A549 (cell line): ENCODE results near the gene PGBD5. TPM values are rescaled to one million over a fixed set of nuclear protein-coding genes. Genes with fewer than 3 reads are reported as not detected.
A peak's percentile ranks its signal among the peaks of the same experiment; 100 is the strongest.

Experiments
- ATAC-seq, 2 experiments: fragments of 200-7000 bp in 1 of 2; fragments of >200 bp in 1 of 2; cut with Nextera tagmentation in 1 of 2; cut with Tn5 transposase in 1 of 2; 3 replicates each; pipeline versions ENCODE4 v1.8.0 to v1.9.1; 2018 to 2020; ENCODE audit warnings: mild to moderate bottlenecking in 1 of 2, moderate library complexity in 1 of 2
- CTCF ChIA-PET: fragments of 300-600 bp; sonication (Branson Sonifier 250); formaldehyde crosslinking; extraction: SDS; loops from one replicate; lab custom pipeline; 2021; ENCODE audit warnings: antibody characterized with exemption, inconsistent platforms; lab: Yijun Ruan, JAX
- POLR2A ChIA-PET: fragments of 350-600 bp; formaldehyde crosslinking; extraction: SDS; loops from one replicate; lab custom pipeline; 2021; ENCODE audit warnings: antibody characterized with exemption, inconsistent platforms; lab: Yijun Ruan, JAX
- DNase-seq, 2 experiments: peaks; one replicate each; pipeline versions ENCODE4 v3.0.0 to v3.0.0-alpha.2; 2011 to 2016; ENCODE audit warnings: low read depth in 1 of 2, low spot score in 1 of 2
- FAIRE-seq: peaks from 2 replicates; lab custom pipeline; 2011; peaks lifted over from hg19 to GRCh38; lab: Jason Lieb, UNC
- H3K27ac ChIP-seq, 2 experiments: fragments of >200 bp; sonication (Bioruptor Twin); formaldehyde crosslinking; 3 replicates each; pipeline ENCODE4 v1.5.1; 2016 to 2017
- H3K4me1 ChIP-seq: fragments of >200 bp; sonication (Bioruptor Twin); formaldehyde crosslinking; 3 replicates; pipeline ENCODE4 v1.6.1; 2016
- H3K4me2 ChIP-seq: fragments of >200 bp; sonication (Bioruptor Twin); formaldehyde crosslinking; 3 replicates; pipeline ENCODE4 v1.6.1; 2016
- H3K4me3 ChIP-seq: fragments of >200 bp; sonication (Bioruptor Twin); formaldehyde crosslinking; 3 replicates; pipeline ENCODE4 v1.5.1; 2016
- H3K9me3 ChIP-seq: fragments of >200 bp; sonication (Bioruptor Twin); formaldehyde crosslinking; 3 replicates; pipeline ENCODE4 v1.6.1; 2016
- BCL3 ChIP-seq: fragments of >200 bp; sonication (Bioruptor Twin); formaldehyde crosslinking; IDR thresholded peaks from 3 replicates; pipeline ENCODE4 v1.6.1; 2016
- CBX2 ChIP-seq: fragments of 200-600 bp; sonication (generic); IDR thresholded peaks from 2 replicates; pipeline ENCODE4 v1.6.1; 2016; ENCODE audit warnings: low read depth, mild to moderate bottlenecking, borderline replicate concordance
- CBX8 ChIP-seq: fragments of 200-600 bp; sonication (generic); IDR thresholded peaks from 2 replicates; pipeline ENCODE4 v1.6.1; 2016
- EHMT2 ChIP-seq: fragments of 200-600 bp; sonication (generic); IDR thresholded peaks from 2 replicates; pipeline ENCODE4 v1.6.1; 2016; ENCODE audit warnings: antibody characterized with exemption, low read depth, mild to moderate bottlenecking, moderate library complexity
- FOSB ChIP-seq: fragments of 250-450 bp; sonication (Bioruptor Pico); IDR thresholded peaks from 2 replicates; pipeline ENCODE4 v1.5.0; 2020; ENCODE audit warnings: mild to moderate bottlenecking, moderate library complexity
- FOSL2 ChIP-seq, 2 experiments: fragments of 450-650 bp in 1 of 2; fragments of >200 bp in 1 of 2; sonication (Bioruptor Twin) in 1 of 2; formaldehyde crosslinking; IDR thresholded peaks; 2 replicates each; pipeline versions ENCODE4 v1.5.0 to v1.6.1; 2016 to 2020; ENCODE audit warnings: mild to moderate bottlenecking in 1 of 2, moderate library complexity in 1 of 2
- GATA3 ChIP-seq: IDR thresholded peaks from 2 replicates; pipeline ENCODE4 v1.6.1; 2012; ENCODE audit warnings: borderline replicate concordance
- HEYL ChIP-seq: fragments of 250-450 bp; sonication (Bioruptor Pico); IDR thresholded peaks from 2 replicates; pipeline ENCODE4 v1.8.0; 2021; ENCODE audit warnings: mild to moderate bottlenecking, moderate library complexity
- HOXA7 ChIP-seq: fragments of 250-450 bp; sonication (Bioruptor Pico); IDR thresholded peaks from 2 replicates; pipeline ENCODE4 v1.5.0; 2020; ENCODE audit warnings: mild to moderate bottlenecking, moderate library complexity
- HOXB13 ChIP-seq: fragments of 250-450 bp; sonication (Bioruptor Pico); IDR thresholded peaks from 2 replicates; pipeline ENCODE4 v1.5.0; 2020; ENCODE audit warnings: low read depth, mild to moderate bottlenecking, moderate library complexity
- JUN ChIP-seq, 2 experiments: fragments of >200 bp; sonication (Bioruptor Twin); formaldehyde crosslinking; IDR thresholded peaks; 2 replicates in 1 of 2; 3 replicates in 1 of 2; pipeline ENCODE4 v1.6.1; 2016 to 2017
- JUNB ChIP-seq: fragments of >200 bp; sonication (Bioruptor Twin); formaldehyde crosslinking; IDR thresholded peaks from 2 replicates; pipeline ENCODE4 v1.6.1; 2016
- KDM1A ChIP-seq: fragments of 200-600 bp; sonication (generic); IDR thresholded peaks from 2 replicates; pipeline ENCODE4 v1.6.1; 2016; ENCODE audit warnings: low read depth, mild to moderate bottlenecking
- KDM5A ChIP-seq: fragments of 200-600 bp; sonication (generic); IDR thresholded peaks from 2 replicates; pipeline ENCODE4 v1.6.1; 2016; ENCODE audit warnings: antibody characterized with exemption, mild to moderate bottlenecking
- MAZ ChIP-seq: fragments of 150-350 bp; IDR thresholded peaks from 2 replicates; pipeline ENCODE4 v1.6.1; 2014; ENCODE audit warnings: antibody characterized with exemption, low read depth, low read length, borderline replicate concordance
- MYC ChIP-seq: IDR thresholded peaks from 2 replicates; pipeline ENCODE4 v1.6.1; 2012; ENCODE audit warnings: mild to moderate bottlenecking, inconsistent platforms, low read length, improper control_type of control experiment, borderline replicate concordance
- NPAS2 ChIP-seq: fragments of 250-450 bp; sonication (Bioruptor Pico); IDR thresholded peaks from 2 replicates; pipeline ENCODE4 v1.8.0; 2022; ENCODE audit warnings: mild to moderate bottlenecking, moderate library complexity, borderline replicate concordance
- POLR2A ChIP-seq: IDR thresholded peaks from 2 replicates; pipeline ENCODE4 v1.6.1; 2012; ENCODE audit warnings: mild to moderate bottlenecking, low read length
- RAD21 ChIP-seq, 2 experiments: fragments of >200 bp in 1 of 2; sonication (Bioruptor Twin) in 1 of 2; formaldehyde crosslinking in 1 of 2; IDR thresholded peaks in 1 of 2; conservative IDR thresholded peaks in 1 of 2; 2 replicates in 1 of 2; 3 replicates in 1 of 2; pipeline ENCODE4 v1.6.1; 2012 to 2018; ENCODE audit warnings: inconsistent platforms in 1 of 2
- SREBF2 ChIP-seq: fragments of 450-650 bp; IDR thresholded peaks from 2 replicates; pipeline ENCODE4 v1.6.1; 2014; ENCODE audit warnings: mild to moderate bottlenecking, moderate library complexity
- WGBS: methylation state at CpG from one replicate; pipeline ENCODE4 v1.1.6; 2017; ENCODE audit errors: missing lambda C conversion rate; 5-methylcytosine and 5-hydroxymethylcytosine counted together
- polyA plus RNA-seq, 4 experiments: library from polyadenylated mRNA; depleted of rRNA in 3 of 4; stranded (reverse); fragments of >200 nt; fragmentation: RNase III in 1 of 4; extraction: RNeasy Plus Mini Kit Qiagen cat#74134 plus additional on column Dnase treatment in 1 of 4; gene quantifications; 2 replicates in 3 of 4; 3 replicates in 1 of 4; pipeline ENCODE4 v1.2.3, GENCODE V29; 2011 to 2017
- TF ChIP-seq, protein P1 (sequence below): fragments of 450-650 bp; IDR thresholded peaks from 2 replicates; pipeline ENCODE4 v1.6.1; 2014; ENCODE audit warnings: antibody characterized with exemption
- TF ChIP-seq, protein P2 (sequence below): IDR thresholded peaks from 2 replicates; pipeline ENCODE4 v1.6.1; 2012; ENCODE audit warnings: low read depth, borderline replicate concordance
- TF ChIP-seq, protein P3 (sequence below): fragments of 250-450 bp; sonication (Bioruptor Pico); IDR thresholded peaks from 2 replicates; pipeline ENCODE4 v1.5.0; 2021; ENCODE audit warnings: mild to moderate bottlenecking, moderate library complexity, borderline replicate concordance

The PGBD5 gene
- polyA plus RNA-seq, 2 of the 4 experiments (the other 2 are of a cell fraction): 0.04 to 0.66 TPM

DNA sequence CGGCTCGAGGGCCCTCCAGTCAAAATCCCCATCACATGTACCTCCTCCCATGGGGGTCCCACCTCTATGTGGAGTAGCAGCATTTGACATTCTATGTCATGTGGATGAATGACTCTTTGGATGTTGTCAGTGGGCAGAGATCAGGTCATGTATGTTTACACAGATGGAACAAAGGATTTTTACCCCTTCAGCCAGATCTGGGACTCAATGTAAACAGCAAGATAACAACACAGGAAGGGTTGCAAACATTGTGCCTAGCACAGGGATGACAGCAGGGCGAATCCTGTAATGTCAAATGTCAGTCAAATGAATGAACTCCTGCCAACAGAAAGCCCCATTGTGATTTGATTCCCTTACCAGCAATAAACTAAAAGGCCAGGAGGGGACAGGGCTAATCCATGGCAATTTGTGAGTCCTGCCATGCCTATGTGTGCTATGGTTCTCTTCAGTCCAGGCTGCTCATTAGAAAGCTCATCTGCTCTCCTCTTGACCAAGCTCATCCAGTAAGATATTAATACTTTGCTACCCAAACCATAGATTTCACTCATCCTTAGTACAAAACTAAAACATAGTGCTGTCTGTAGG is 60.3 kb downstream of the PGBD5 start:
- H3K4me2 ChIP-seq: no peak overlapping the region
- DNase-seq (no peak), ATAC-seq (peak in 1 of 2 experiments; percentile 59; a peak in 4 of 6 replicates), FAIRE-seq (no peak)
- CTCF ChIA-PET: no interaction called here
- TF ChIP-seq NPAS2 (CRISPR knock-in tag): no peak
- TF ChIP-seq HEYL (CRISPR knock-in tag): no peak
- TF ChIP-seq RAD21 (conservative IDR thresholded peaks at IDR 0.05 in 1 of 2, IDR thresholded peaks at IDR 0.05 in 1 of 2): peak; percentile 9 to 23; a peak in 1 of 5 replicates
- no peak for TF ChIP-seq FOSL2 (IDR thresholded peaks at IDR 0.05)
- TF ChIP-seq FOSL2 (CRISPR knock-in tag; IDR thresholded peaks at IDR 0.05): no peak
- no peak overlapping the region for H3K27ac ChIP-seq
- WGBS: 15% methylated on average over 3 of the region's 3 CpGs
- no peaks in the 10 kb centered on the region for H3K9me3 ChIP-seq
- H3K4me1 ChIP-seq: no peaks in the 10 kb centered on the region
- H3K4me3 ChIP-seq: no peak overlapping the region
- POLR2A ChIA-PET: no interaction called here

DNA sequence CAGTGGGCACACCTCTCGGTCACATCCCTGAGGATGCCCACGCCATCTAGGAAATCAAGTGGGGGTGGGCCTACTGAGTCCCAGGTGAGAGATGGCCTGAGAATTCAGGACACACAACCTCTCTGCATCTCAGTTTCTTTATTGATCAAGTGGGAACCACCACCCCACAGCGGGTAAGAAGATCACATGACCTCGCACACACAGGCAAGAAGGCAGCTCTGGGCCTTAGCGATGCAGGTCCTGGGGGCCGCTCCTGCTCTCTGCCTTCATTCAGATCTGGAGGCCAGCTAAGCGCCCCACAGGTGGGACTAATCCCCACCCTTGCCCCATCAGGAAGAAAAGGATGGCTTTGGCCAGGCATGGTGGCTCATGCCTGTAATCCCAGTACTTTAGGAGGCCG is 63.2 kb downstream of the PGBD5 start:
- ChIA-PET CTCF (no interaction called here), POLR2A (no interaction called here)
- ATAC-seq (no peak), DNase-seq (no peak)
- H3K4me1 ChIP-seq: peaks cover 7% of the 10 kb centered on the region; the same call in 2 of the 3 replicates
- no peak overlapping the region for H3K27ac ChIP-seq
- WGBS: 50% methylated on average over 5 of the region's 8 CpGs
- H3K4me2 ChIP-seq: no peak overlapping the region
- H3K4me3 ChIP-seq: no peak overlapping the region
- TF ChIP-seq BCL3 (no peak), KDM1A (no peak), FOSB (no peak), RAD21 (conservative IDR thresholded peaks at IDR 0.05 in 1 of 2, IDR thresholded peaks at IDR 0.05 in 1 of 2) (no peak), JUNB (no peak), CBX2 (no peak), EHMT2 (no peak)
- TF ChIP-seq, all 56 proteins: peak for 0
- no peak for FAIRE-seq
- H3K9me3 ChIP-seq: no peaks in the 10 kb centered on the region

- H3K4me1 ChIP-seq: peaks cover 7% of the 10 kb centered on the region; the same call in 2 of the 3 replicates
- ATAC-seq: no peak
- H3K4me3 ChIP-seq: no peak overlapping the region
- no peak overlapping the region for H3K4me2 ChIP-seq
- no peak for DNase-seq
- H3K9me3 ChIP-seq: no peaks in the 10 kb centered on the region
- TF ChIP-seq CBX8 (no peak), HOXB13 (CRISPR knock-in tag) (no peak), GATA3 (no peak), FOSB (no peak), NPAS2 (CRISPR knock-in tag) (no peak), JUN (IDR thresholded peaks at IDR 0.05) (no peak), FOSL2 (IDR thresholded peaks at IDR 0.05) (no peak), FOSL2 (CRISPR knock-in tag; IDR thresholded peaks at IDR 0.05) (no peak), JUNB (no peak), MAZ (no peak), KDM5A (no peak), HOXA7 (CRISPR knock-in tag) (no peak), MYC (no peak), POLR2A (no peak), SREBF2 (no peak)
- TF ChIP-seq, protein P1, sequence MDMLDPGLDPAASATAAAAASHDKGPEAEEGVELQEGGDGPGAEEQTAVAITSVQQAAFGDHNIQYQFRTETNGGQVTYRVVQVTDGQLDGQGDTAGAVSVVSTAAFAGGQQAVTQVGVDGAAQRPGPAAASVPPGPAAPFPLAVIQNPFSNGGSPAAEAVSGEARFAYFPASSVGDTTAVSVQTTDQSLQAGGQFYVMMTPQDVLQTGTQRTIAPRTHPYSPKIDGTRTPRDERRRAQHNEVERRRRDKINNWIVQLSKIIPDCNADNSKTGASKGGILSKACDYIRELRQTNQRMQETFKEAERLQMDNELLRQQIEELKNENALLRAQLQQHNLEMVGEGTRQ: no peak
- TF ChIP-seq, protein P2, sequence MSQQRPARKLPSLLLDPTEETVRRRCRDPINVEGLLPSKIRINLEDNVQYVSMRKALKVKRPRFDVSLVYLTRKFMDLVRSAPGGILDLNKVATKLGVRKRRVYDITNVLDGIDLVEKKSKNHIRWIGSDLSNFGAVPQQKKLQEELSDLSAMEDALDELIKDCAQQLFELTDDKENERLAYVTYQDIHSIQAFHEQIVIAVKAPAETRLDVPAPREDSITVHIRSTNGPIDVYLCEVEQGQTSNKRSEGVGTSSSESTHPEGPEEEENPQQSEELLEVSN: no peak
- TF ChIP-seq, protein P3, sequence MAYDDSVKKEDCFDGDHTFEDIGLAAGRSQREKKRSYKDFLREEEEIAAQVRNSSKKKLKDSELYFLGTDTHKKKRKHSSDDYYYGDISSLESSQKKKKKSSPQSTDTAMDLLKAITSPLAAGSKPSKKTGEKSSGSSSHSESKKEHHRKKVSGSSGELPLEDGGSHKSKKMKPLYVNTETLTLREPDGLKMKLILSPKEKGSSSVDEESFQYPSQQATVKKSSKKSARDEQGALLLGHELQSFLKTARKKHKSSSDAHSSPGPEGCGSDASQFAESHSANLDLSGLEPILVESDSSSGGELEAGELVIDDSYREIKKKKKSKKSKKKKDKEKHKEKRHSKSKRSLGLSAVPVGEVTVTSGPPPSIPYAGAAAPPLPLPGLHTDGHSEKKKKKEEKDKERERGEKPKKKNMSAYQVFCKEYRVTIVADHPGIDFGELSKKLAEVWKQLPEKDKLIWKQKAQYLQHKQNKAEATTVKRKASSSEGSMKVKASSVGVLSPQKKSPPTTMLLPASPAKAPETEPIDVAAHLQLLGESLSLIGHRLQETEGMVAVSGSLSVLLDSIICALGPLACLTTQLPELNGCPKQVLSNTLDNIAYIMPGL: no peak
- 69% methylated on average over 10 of the region's 10 CpGs for WGBS
- ChIA-PET CTCF (no interaction called here), POLR2A (no interaction called here)
- FAIRE-seq: no peak
- H3K27ac ChIP-seq: no peak overlapping the region
Observed at GRCh38 chr1:230361941-230362340, 64.2 kb downstream of the PGBD5 start.
